ENCODE data around the gene TNFSF9.
"Not testable (repeated sequence)": the region's sequence is repeated elsewhere in the genome, so short reads cannot be mapped to it uniquely, and the experiment has no call there.

The TNFSF9 gene

DNA sequence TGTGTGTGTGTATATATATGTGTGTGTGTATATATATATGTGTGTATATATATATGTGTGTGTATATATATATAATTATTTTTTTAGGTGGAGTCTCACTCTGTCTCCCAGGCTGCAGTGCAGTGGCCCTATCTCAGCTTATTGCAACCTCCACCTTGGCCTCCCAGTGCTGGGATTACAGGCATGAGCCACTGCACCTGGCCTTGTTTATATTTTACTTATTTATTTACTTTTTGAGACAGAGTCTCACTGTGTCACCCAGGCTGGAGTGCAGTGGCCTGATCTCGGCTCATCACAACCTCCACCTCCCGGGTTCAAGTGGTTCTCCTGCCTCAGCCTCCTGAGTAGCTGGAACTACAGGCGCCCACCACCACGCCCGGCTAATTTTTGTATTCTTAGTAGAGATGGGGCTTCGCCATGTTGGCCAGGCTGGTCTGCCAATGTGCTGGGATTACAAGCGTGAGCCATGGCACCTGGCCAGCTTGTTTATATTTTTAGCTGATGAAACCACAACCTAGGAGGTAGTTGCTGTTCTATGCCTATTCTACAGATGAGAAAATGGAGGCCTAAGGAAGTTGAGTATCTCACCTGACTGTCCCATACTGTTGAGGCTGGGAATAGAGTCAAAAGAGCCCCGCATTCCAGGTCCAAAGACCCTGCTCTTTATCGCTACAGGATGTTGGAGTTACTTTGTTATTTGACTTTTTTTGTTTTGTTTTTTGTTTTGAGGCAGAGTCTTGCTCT lies 22.6 kb upstream of the TNFSF9 start:
- DNase-seq (ENCODE audit: low read depth) = not testable (repeated sequence)

DNA sequence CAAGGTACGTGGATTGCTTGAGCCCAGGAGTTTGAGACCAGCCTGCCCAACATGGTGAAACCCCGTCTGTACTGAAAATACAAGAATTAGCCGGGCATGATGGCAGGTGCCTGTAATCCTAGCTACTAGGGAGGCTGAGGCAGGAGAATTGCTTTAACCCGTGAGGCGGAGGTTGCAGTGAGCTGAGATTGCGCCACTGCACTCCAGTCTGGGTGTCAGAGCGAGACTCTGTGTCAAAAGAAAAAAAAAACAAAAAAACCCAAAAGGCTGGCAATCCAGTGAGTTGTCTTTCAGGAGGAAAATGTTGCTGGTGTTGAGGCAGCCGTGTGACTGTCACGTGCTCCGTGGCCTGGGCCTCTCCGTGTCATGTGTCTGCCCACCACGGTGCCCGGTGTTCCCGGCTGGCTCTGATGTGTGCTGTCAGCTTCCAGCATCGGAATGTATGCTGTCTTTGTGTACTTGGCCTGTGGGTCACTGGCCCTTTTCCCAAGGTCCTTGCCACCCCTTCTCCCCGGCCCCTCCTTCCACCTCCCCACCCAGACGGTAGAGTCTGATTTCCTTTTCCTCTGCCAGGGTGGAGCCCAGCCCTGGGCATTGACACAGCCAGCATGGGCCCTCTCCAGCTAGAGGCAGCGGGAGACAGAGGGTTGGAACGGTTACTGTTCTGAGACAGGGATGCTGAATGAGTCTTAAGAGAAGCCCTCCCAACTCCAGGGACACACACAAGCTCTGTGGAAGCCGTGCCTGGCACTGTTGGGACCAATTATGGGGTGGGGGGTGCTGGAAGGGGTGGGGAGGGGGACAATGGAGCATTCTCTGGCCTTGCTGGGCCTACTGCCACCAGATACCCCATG lies 21.5 kb upstream of the TNFSF9 start:
- no peak for DNase-seq (ENCODE audit: low read depth)

- no peak for DNase-seq (ENCODE audit: low read depth)
These were observed 20.2 kb upstream of the TNFSF9 start for GRCh38 chr19:6510618-6511017.

DNA sequence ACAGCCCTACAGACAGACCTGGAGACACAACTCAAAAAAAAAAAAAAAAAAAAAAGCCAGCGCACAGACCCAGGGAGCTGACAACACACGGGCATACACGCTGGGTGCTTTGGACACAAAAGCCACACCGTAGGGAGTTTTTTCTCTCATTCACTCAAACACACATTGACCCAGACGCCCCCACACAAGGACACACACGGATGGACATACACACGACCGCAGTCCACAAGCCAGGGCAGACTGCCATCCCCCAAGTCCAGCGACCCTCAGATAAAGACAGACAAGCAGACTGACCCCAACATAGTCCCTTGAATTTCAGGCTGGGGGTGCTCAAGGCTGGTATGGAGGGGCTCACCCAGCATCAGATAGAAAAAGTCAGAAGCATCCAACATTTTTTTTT lies 16.7 kb upstream of the TNFSF9 start:
- DNase-seq (ENCODE audit: low read depth) = no peak

- no peak for DNase-seq (ENCODE audit: low read depth)
These were observed 15.8 kb upstream of the TNFSF9 start for GRCh38 chr19:6514926-6515544.

DNA sequence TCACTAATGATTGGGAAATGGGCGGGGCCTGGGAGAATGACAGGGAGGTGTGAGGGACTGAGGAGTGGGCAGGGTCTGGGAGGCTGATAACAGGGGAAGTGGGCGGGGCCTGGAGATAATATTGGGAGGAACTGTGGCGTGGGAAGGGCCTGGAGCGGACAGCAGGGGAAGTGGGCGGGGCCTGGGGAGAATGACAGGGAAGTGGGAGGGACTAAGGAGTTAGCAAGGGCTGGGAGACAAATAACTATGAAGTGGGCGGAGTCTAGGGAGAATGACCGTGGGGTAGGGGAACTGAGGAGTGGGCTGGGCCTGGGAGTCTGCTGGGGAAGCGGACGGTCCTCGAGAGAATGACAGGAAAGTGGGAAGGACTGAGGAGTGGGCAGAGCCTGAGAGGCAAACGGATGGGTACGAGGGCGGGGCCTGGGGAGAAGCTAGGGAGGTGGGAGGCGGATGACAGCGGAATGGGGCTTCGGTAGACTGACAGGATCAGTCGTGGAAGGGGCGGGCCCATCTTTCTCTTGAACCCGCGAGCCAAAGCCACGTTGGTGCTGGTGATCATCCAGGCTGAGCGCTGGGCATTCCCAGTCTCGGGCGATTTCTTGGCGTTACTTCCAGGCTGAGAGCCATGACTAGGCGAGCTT lies 14.7 kb upstream of the TNFSF9 start:
- DNase-seq (ENCODE audit: low read depth) = no peak

GRCh38 chr19:6516659-6517291 lies 14.1 kb upstream of the TNFSF9 start:
- peak; percentile 91 for DNase-seq (ENCODE audit: low read depth)

GRCh38 chr19:6518145-6518911 lies 12.5 kb upstream of the TNFSF9 start:
- no peak for DNase-seq (ENCODE audit: low read depth)

DNA sequence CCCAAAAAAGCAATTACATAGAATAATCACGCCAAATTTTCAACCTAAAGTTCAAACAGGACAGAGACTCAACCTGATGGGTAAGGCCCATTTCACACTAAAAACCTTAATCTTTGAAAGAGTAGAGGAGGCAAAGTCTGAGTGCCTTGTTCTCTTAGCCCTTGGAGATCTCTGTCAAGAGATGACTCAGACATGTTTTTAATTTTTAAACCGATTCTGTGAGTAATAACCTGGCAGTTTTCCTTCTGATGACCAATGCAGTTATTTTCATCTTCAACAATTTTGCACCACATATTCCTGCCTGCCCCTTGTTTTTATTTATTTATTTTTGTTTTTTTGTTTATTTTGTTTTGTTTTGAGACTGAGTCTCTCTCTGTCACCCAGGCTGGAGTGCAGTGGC lies 11.5 kb upstream of the TNFSF9 start:
- no peak for DNase-seq (ENCODE audit: low read depth)

GRCh38 chr19:6521718-6522646 lies 8.8 kb upstream of the TNFSF9 start:
- DNase-seq (ENCODE audit: low read depth) = peak; percentile 48

- no peak for DNase-seq (ENCODE audit: low read depth)
These were observed 8.1 kb upstream of the TNFSF9 start for GRCh38 chr19:6522712-6523111.

- DNase-seq (ENCODE audit: low read depth) = no peak
These were observed 6.5 kb upstream of the TNFSF9 start for GRCh38 chr19:6524311-6524710.

GRCh38 chr19:6527893-6528543 lies 2.8 kb upstream of the TNFSF9 start:
- no peak for DNase-seq (ENCODE audit: low read depth)

GRCh38 chr19:6528544-6529121 lies 2.2 kb upstream of the TNFSF9 start:
- no peak for DNase-seq (ENCODE audit: low read depth)

GRCh38 chr19:6529351-6529750 lies 1.5 kb upstream of the TNFSF9 start:
- no peak for DNase-seq (ENCODE audit: low read depth)

DNA sequence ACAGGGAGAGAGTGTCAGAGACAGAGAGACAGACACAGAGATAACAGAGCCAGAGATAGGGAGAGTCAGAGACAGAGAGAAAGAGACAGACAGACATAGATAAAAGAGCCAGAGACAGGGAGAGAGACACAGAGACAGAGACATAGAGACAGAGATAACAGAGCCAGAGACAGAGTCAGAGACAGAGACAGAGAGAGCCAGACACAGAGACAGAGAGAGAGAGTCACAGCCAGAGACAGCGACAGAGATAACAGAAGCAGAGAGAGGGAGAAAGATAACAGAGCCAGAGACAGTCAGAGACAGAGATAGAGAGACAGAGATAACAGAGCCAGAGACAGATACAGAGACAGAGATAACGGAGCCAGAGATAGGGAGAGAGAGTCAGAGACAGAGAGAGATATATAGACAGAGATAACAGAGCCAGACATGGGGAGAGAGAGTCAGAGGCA lies 865 bp upstream of the TNFSF9 start:
- no peak for DNase-seq (ENCODE audit: low read depth)

DNA sequence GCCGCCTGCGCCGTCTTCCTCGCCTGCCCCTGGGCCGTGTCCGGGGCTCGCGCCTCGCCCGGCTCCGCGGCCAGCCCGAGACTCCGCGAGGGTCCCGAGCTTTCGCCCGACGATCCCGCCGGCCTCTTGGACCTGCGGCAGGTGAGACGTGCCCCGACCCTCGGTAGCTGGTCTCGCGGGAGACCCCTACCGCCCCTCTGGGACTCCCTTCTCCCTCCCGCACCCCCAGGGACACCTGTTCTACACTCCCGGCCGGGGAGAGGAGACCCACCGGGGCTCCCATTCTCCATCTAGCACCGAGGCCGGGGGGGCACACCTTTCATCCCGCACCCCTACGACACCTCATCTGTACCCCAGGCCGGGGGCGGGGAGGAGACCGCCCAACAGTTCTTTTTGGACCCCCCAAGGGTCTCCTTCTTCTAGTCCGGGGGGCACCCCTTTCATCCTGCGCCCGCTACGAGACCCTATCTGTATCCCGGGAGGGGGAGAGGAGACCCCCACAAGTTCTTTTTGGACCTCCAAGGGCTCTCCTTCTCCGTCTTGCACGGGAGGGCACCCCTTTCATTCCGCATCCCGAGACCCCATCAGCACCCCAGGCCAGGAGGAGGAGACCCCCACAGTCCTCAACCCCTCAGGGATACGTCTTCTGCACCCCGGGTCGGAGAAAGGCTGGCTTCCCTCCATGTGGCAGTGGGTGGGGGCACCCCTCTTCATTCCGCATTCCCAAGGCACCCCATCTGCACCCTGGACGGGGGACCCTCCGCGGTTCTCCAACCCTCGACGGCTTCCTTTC lies 533 bp downstream of the TNFSF9 start:
- no peak for DNase-seq (ENCODE audit: low read depth)

DNA sequence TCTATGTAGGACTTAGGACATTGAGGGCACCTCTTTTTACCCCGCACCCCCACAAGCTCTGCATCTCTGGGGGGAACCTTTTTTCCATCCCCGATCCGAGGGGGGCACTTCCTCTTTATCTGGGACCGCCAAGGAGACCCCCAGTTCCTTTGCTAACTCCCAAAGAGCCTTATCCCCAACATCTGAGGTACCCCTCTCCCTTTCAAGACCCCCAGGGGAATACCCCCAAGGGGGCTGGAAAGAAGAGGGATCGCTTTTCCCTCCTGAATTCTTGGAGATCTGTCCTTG lies 1.1 kb downstream of the TNFSF9 start:
- DNase-seq (ENCODE audit: low read depth) = no peak

All from activated gamma-delta T cell treated with anti-CD3 and anti-CD28 coated beads, Interleukin-2, amount 50 U/mL, for 16 hours (primary cell).